HCT116 (cell line): ENCODE results near the gene IPP. TPM values are rescaled to one million over a fixed set of nuclear protein-coding genes. Genes with fewer than 3 reads are reported as not detected.

Source experiments
- ATAC-seq: fragments of 200-7000 bp; cut with Tn5 transposase; 2 replicates; pipeline ENCODE4 v1.9.1; 2020; ENCODE audit warnings: mild to moderate bottlenecking, moderate library complexity
- BruUV-seq: library from RNA; stranded (reverse); fragments of 400-500 nt; replicated peaks from 2 replicates; lab custom pipeline; 2021; lab: Mats Ljungman, UMichigan
- CTCF ChIA-PET: fragments of 300-600 bp; sonication (Branson Sonifier 250); formaldehyde crosslinking; loops from one replicate; lab custom pipeline; 2021; ENCODE audit warnings: antibody characterized with exemption; lab: Charles Lee
- POLR2A ChIA-PET: fragments of 300-600, 350-600 bp; sonication (Branson Sonifier 250); formaldehyde crosslinking; loops from one replicate; lab custom pipeline; 2021; ENCODE audit warnings: antibody characterized with exemption; lab: Charles Lee
- RAD21 ChIA-PET, 2 experiments: fragments of 300-600 bp; sonication (Branson Sonifier 250); formaldehyde crosslinking; loops; one replicate each; lab custom pipeline; 2023; ENCODE audit warnings: low total read pairs in 2 of 2; ENCODE audit not compliant: uncharacterized antibody in 2 of 2, unreplicated experiment in 2 of 2, low non-redundant PET in 1 of 2; lab: Charles Lee
- DNase-seq: peaks from one replicate; pipeline ENCODE4 v3.0.0-alpha.2; 2010; ENCODE audit warnings: low read depth, low spot score
- H2AFZ ChIP-seq: fragments of 200-600 bp; shearing (Covaris generic), sonication (generic); 2 replicates; pipeline ENCODE4 v1.6.1; 2017; ENCODE audit warnings: low read depth, mixed run types, mixed read lengths, antibody characterized with exemption, low read length; ENCODE audit not compliant: poor library complexity, severe bottlenecking
- H3K27ac ChIP-seq: 2 replicates; pipeline ENCODE4 v1.5.1; 2012; ENCODE audit warnings: low read depth, low read length
- H3K27me3 ChIP-seq: fragments of 200-600 bp; sonication (generic); 2 replicates; pipeline ENCODE4 v1.6.1; 2016; ENCODE audit warnings: mixed run types, low read length, mixed read lengths; ENCODE audit not compliant: insufficient read depth
- H3K36me3 ChIP-seq, 2 experiments: fragments of 200-500 bp in 1 of 2; fragments of 200-600 bp in 1 of 2; sonication (Bioruptor generic) in 1 of 2; sonication (generic) in 1 of 2; 2 replicates each; pipeline versions ENCODE4 v1.5.1 to v1.6.1; 2014 to 2016; ENCODE audit warnings: low read length in 2 of 2, inconsistent platforms in 1 of 2, mixed read lengths in 1 of 2, mixed run types in 1 of 2; ENCODE audit not compliant: insufficient read depth in 2 of 2, control insufficient read depth in 1 of 2
- H3K4me1 ChIP-seq, 2 experiments: fragments of 200-600 bp in 1 of 2; sonication (generic) in 1 of 2; 2 replicates each; pipeline versions ENCODE4 v1.5.1 to v1.6.1; 2012 to 2017; ENCODE audit warnings: low read length in 2 of 2, inconsistent platforms in 1 of 2, mild to moderate bottlenecking in 1 of 2, mixed read lengths in 1 of 2, mixed run types in 1 of 2, moderate library complexity in 1 of 2; ENCODE audit not compliant: insufficient read depth in 2 of 2, control insufficient read depth in 1 of 2
- H3K4me2 ChIP-seq: fragments of 200-600 bp; sonication (generic); 2 replicates; pipeline ENCODE4 v1.6.1; 2017; ENCODE audit warnings: mixed run types, low read length, mixed read lengths
- H3K4me3 ChIP-seq, 2 experiments: fragments of 200-600 bp in 1 of 2; sonication (generic) in 1 of 2; replicated peaks in 1 of 2; 2 replicates each; pipeline ENCODE4 v1.5.1; 2011 to 2016; ENCODE audit warnings: low read length in 2 of 2, control low read depth in 1 of 2, low read depth in 1 of 2, mild to moderate bottlenecking in 1 of 2, mixed read lengths in 1 of 2, mixed run types in 1 of 2
- H3K79me2 ChIP-seq: fragments of 200-600 bp; sonication (generic); 2 replicates; pipeline ENCODE4 v1.6.1; 2017; ENCODE audit warnings: mild to moderate bottlenecking, mixed run types, low read length, moderate library complexity, mixed read lengths; ENCODE audit not compliant: insufficient read depth
- H3K9ac ChIP-seq: fragments of 200-600 bp; sonication (generic); 2 replicates; pipeline ENCODE4 v1.6.1; 2016; ENCODE audit warnings: low read length, mixed read lengths
- H3K9me2 ChIP-seq: fragments of 200-600 bp; sonication (generic), shearing (Covaris generic); 2 replicates; pipeline ENCODE4 v1.6.1; 2017; ENCODE audit warnings: mixed run types, mild to moderate bottlenecking, moderate library complexity; ENCODE audit not compliant: insufficient read depth
- H3K9me3 ChIP-seq, 2 experiments: fragments of 200-500 bp in 1 of 2; fragments of 200-600 bp in 1 of 2; sonication (Bioruptor generic) in 1 of 2; sonication (generic) in 1 of 2; 2 replicates each; pipeline ENCODE4 v1.6.1; 2014 to 2017; ENCODE audit warnings: low read length in 2 of 2, mixed read lengths in 2 of 2, inconsistent platforms in 1 of 2, low read depth in 1 of 2, mild to moderate bottlenecking in 1 of 2, mixed run types in 1 of 2, moderate library complexity in 1 of 2; ENCODE audit not compliant: control insufficient read depth in 1 of 2, insufficient read depth in 1 of 2
- H4K20me1 ChIP-seq: fragments of 200-600 bp; sonication (generic), shearing (Covaris generic); 2 replicates; pipeline ENCODE4 v1.6.1; 2017; ENCODE audit warnings: mixed run types, mild to moderate bottlenecking, moderate library complexity; ENCODE audit not compliant: insufficient read depth
- CBX3 ChIP-seq: IDR thresholded peaks from 2 replicates; pipeline ENCODE4 v1.6.1; 2012; ENCODE audit warnings: low read depth
- CTCF ChIP-seq, 3 experiments: fragments of 200-600 bp in 1 of 3; sonication (generic) in 1 of 3; IDR thresholded peaks in 2 of 3; conservative IDR thresholded peaks in 1 of 3; 2 replicates each; pipeline ENCODE4 v1.5.1; 2012 to 2017; ENCODE audit warnings: low read depth in 2 of 3, low read length in 2 of 3, antibody characterized with exemption in 1 of 3, borderline replicate concordance in 1 of 3, control low read depth in 1 of 3, mild to moderate bottlenecking in 1 of 3, mixed read lengths in 1 of 3, mixed run types in 1 of 3, moderate library complexity in 1 of 3; ENCODE audit not compliant: insufficient read depth in 1 of 3
- EGR1 ChIP-seq: IDR thresholded peaks from 2 replicates; pipeline ENCODE4 v1.6.1; 2012; ENCODE audit warnings: low read depth
- ELF1 ChIP-seq: IDR thresholded peaks from 2 replicates; pipeline ENCODE4 v1.6.1; 2012; ENCODE audit warnings: low read depth, borderline replicate concordance
- MAX ChIP-seq: IDR thresholded peaks from 2 replicates; pipeline ENCODE4 v1.6.1; 2012
- REST ChIP-seq: IDR thresholded peaks from 2 replicates; pipeline ENCODE4 v1.6.1; 2012; ENCODE audit warnings: low read depth
- SP1 ChIP-seq: IDR thresholded peaks from 2 replicates; pipeline ENCODE4 v1.6.1; 2012; ENCODE audit warnings: low read depth
- SRF ChIP-seq: IDR thresholded peaks from 2 replicates; pipeline ENCODE4 v1.6.1; 2012; ENCODE audit warnings: low read depth
- ZNF274 ChIP-seq: fragments of 200-500 bp; sonication (Bioruptor generic); IDR thresholded peaks from 2 replicates; pipeline ENCODE4 v1.6.1; 2014; ENCODE audit warnings: mild to moderate bottlenecking, low read depth, low read length, inconsistent platforms
- intact Hi-C: fragments of 100-400 bp; cut with micrococcal nuclease; formaldehyde crosslinking; loops from 2 replicates; pipeline ENCODE4 v1.10.0; 2022
- total RNA-seq: library from RNA; stranded (reverse); gene quantifications from one replicate; pipeline ENCODE4 v1.2.1, GENCODE V29; 2021; ENCODE audit not compliant: unreplicated experiment
- TF ChIP-seq, protein P1 (sequence below): IDR thresholded peaks from 2 replicates; pipeline ENCODE4 v1.6.1; 2012

The IPP gene
- total RNA-seq, 1 experiment from 2014 or later: 13.8 TPM

- Histone ChIP-seq H4K20me1 (0 out of 2 replicates have a peak, but pooled peaks cover 12% of the 10 kb centered on the region), H3K9ac (no peak overlapping the region), H2AFZ (no peak overlapping the region), H3K4me1 (no peaks in the 10 kb centered on the region), H3K79me2 (peaks cover 75% of the 10 kb centered on the region), H3K27me3 (no peaks in the 10 kb centered on the region), H3K4me3 (no peak overlapping the region)
- ATAC-seq: no peak
- CTCF ChIA-PET: no interaction called here
- BruUV-seq: no TSS peak
- TF ChIP-seq ELF1 (no peak), CBX3 (no peak), ZNF274 (no peak), EGR1 (no peak), CTCF (IDR thresholded peaks at IDR 0.05 in 2 of 3, conservative IDR thresholded peaks at IDR 0.05 in 1 of 3; ENCODE audit: borderline replicate concordance in 1 of 3, insufficient read depth in 1 of 3, low read depth in 2 of 3, low read length in 2 of 3) (no peak), MAX (no peak), SP1 (no peak), REST (no peak), SRF (no peak)
- TF ChIP-seq, protein P1, sequence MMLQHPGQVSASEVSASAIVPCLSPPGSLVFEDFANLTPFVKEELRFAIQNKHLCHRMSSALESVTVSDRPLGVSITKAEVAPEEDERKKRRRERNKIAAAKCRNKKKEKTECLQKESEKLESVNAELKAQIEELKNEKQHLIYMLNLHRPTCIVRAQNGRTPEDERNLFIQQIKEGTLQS: no peak
- TF ChIP-seq, all 23 proteins: peak for 0
- DNase-seq: no peak
- ChIA-PET POLR2A (no interaction called here), RAD21 (no interaction called here)
- Histone ChIP-seq H3K9me3 (no peaks in the 10 kb centered on the region), H3K4me2 (no peak overlapping the region), H3K27ac (no peak overlapping the region), H3K36me3 (peaks cover 27 to 42% of the 10 kb centered on the region in 2 experiments), H3K9me2 (no peaks in the 10 kb centered on the region)
- intact Hi-C loops: no loop called here
Measured at GRCh38 chr1:45660336-45660735, 90.1 kb downstream of the IPP start.
